NCI-H1694 treated with DMSO at 0.1 percent for 48 hours (cell line): ENCODE data around the gene LMOD1.
"Not testable (repeated sequence)": the region's sequence is repeated elsewhere in the genome, so short reads cannot be mapped to it uniquely, and the experiment has no call there.

ENCODE experiments used
- DNase-seq: peaks from one replicate; lab custom pipeline; 2025; lab: John Stamatoyannopoulos, UW

The LMOD1 gene

DNA sequence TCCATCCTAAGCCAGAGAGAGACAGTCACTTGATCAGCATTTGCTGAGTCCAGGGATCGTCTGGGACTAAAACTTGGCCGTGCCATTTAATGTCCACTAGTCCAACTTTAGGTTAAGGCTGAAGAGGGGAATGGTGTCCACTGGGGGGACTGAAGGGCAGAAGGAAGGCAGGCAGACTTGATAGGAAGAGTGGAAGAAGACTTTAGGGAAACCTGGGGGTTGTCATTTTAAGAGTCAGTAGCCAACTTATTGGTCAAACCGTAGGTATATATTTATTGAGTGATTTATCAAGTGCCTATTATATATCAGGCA is 1.3 kb upstream of the LMOD1 start:
- no peak for DNase-seq

DNA sequence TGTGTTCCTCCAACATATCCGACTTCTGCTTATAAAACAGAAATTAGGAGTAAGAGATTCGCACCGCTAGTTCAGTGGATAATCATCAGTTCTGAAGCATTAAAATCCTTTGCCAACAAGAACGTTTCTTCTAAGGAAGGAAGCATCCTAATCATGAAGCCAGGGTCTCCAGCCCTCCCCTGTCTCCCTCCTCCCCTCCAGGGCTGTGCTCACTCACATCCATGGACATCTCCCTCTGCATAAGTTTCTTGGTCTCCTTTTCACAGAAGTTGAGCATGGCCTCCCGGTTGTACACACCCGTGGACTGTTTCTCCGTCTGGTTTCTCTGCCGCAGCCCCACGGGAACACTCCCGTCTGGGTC is 505 bp downstream of the LMOD1 start:
- no peak for DNase-seq

DNA sequence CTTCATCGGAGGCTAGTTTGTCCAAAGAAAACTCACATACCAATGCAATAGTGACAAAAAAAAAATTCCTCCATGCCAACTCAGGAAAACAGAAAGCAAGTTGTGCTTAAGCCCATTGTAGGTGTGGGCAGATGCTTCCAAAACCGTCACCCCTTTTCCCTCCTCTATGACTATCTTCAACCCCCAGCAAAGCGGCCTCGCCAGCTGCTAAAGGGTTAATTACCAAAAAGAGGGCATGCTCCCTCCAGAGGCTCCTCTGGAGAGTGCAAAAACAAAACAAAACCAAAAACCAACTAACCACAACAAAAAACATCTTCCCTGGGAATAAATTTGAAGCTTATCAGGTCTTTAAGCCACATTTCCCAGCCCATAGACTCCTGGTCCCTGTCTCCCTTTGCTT is 1.2 kb downstream of the LMOD1 start:
- no peak for DNase-seq

DNA sequence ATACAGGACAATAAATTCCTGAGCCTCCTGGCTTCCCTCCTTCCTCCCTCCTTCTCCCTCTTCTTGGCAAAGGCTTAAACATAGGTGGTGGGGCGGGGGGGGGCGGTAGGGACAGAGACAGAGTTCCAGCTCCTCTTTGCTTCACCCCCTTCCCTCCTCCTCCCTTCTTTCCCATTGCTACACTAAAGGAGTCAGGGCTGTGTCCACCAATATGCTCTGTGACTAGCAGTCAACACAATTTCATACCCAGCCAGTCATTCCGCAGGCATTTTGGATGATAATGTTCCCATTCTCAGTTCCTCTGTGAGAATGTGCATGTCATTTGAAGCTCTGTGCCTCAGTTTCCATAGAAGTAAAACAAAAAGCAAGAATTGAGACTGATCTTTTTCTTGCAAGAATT is 1.7 kb downstream of the LMOD1 start:
- DNase-seq = no peak

DNA sequence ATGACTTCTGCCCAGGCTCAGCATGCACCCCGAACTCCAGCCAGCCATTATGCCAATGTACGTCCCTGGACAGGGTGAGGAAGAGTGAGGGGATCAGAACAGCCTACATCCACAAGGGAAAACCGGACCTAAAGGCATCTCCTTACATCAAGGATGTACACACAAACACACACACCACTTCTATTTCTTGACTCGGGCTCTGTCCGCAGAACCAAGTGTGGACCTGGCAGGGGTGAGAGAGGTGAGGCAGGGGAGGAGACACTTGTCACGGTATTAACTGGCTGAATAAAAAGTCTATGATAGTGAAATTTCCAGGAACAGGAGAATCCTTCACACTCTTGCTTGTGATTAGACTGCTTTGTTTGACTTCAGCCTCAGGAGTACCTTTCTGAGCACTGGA is 2.3 kb downstream of the LMOD1 start:
- DNase-seq = no peak

DNA sequence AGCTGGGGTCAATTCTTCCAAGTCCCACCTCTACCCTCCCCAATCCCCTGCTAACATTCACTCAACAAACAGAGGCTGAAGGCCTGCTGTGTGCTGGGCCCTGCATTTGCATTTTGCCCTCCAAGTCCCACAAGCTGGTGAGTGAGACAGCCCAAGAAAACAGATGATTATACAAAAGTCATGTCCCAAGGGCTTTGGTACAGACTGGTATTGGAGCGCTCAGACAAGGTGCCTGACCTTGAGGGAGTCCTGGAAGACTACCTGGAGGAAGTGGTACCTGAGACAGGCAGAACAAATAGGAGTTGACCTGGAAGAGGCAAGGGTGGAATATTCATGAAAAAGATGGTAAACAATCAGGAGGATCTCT is 4.2 kb downstream of the LMOD1 start:
- no peak for DNase-seq

GRCh38 chr1:201941420-201942128 is 4.8 kb downstream of the LMOD1 start:
- no peak for DNase-seq

DNA sequence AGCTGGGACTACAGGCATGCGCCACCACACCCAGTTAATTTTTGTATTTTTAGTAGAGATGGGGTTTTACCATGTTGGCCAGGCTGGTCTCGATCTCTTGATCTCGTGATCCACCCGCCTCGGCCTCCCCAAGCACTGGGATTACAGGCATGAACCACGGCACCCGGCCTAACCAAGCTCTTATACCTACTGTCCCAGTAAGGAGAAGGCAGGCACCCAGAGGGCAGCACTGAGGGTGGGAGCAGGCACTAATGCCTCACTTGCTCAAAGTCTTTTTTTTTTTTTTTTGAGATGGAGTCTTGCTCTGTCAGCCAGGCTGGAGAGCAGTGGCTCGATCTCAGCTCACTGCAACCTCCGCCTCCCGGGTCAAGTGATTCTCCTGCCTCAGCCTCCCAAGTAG is 6.0 kb downstream of the LMOD1 start:
- DNase-seq = not testable (repeated sequence)

GRCh38 chr1:201939574-201939973 is 6.8 kb downstream of the LMOD1 start:
- no peak for DNase-seq

- no peak for DNase-seq
Measured at GRCh38 chr1:201939148-201939547, 7.2 kb downstream of the LMOD1 start.

DNA sequence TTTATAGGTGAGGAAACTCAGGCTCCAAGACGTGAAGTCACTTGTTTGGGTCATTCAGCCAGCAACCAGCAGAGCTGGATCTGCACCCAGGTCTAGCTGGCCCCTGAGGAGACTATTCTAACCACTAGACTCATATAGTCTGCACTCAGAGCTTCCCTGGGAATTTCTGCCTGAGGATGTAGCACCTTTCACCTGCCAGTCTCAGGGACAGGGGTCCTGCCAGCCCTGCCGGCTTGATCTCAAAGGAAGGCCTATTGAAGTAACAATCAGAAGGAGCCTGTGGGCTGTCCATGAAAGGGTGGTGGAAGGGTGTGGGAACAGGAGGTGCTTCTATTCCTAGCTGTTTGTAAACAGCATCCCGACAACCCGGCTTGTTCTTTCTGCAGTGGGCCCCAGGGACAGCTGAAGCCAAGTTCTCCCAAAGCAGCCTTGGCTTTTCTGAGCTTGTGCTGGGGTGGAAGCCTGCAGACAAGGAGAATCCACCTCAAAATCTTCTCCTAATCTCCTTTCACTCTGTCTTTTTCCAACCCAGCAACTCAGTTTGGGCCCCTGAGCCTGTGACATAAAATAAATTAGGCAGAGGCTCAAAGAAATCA is 7.8 kb downstream of the LMOD1 start:
- no peak for DNase-seq

GRCh38 chr1:201937624-201938213 is 8.6 kb downstream of the LMOD1 start:
- no peak for DNase-seq

GRCh38 chr1:201933840-201934430 is 12.4 kb downstream of the LMOD1 start:
- DNase-seq = no peak

DNA sequence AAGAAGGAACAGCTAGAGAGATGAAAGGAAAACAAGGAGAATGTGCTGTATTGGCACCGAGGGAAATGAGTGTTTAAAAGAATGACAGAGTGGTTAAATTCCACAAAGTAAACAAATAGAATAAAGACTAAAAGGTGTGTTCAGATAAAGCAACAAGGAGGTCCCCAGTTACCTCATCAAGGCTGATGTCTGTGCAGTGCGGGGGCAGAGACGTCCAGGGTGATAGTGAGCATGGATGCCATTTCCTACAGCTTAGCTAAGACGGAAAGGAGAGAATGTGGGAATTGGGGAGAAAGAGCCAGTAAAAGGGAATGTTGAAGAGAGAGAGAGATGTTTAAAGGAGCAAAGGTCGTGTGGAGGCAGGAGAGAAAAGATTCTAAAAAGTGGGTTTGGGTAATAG is 15.5 kb downstream of the LMOD1 start:
- DNase-seq = no peak

- DNase-seq = no peak
Measured at GRCh38 chr1:201930137-201930536, 16.2 kb downstream of the LMOD1 start.

DNA sequence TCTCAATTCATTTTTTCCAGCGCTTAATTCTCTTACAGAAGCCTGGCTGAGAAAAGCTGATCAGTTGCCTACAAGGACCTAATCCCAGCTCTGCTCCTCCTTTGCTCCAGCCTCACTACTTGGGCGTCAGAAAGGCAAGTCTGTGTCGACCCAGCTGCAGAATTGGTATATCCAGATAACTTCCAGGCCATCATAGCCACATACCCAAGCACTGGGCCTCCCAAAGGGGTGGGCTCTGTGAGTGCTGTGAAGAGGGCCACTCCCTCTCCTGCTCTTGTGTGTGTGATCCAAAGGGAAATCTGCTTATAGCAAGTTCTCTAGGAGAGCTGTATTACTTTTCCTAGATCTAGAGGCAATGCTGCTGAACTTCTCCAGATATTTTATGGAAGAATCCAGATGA is 18.1 kb downstream of the LMOD1 start:
- DNase-seq = no peak

GRCh38 chr1:201925981-201926645 is 20.2 kb downstream of the LMOD1 start:
- peak; percentile 83 for DNase-seq

DNA sequence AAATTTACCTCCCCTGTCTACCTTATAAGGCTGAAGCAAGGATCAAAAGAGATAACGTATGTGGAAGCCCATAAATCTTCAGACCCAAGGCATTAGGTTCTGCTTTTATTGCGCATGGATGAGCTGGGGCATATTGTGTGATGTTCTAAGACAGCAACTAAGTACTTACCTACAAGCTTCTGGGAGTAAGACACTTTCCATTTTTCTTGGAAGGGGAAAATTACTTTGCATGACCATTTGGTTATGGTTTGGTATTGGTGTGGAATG is 21.1 kb downstream of the LMOD1 start:
- DNase-seq = no peak

GRCh38 chr1:201921952-201922558 is 24.3 kb downstream of the LMOD1 start:
- no peak for DNase-seq

DNA sequence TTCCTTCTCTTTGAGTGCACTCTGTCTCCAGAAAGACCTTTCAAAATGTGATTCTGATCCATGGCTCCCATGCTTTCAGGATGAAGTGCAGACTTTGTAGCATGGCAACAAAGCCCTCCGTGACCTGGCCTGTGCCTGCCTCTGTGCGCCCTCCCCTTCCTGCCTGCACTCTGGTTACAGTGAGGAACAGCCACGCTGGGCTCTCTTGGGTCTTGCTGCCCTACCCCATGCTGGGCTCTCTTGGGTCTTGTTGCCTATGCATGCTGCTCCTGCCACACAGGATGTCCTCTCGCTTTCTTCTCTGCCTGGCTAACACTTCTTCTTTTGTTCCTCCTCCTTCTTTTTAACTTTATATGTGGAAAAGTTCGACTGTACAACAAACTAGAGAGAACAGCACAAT is 28.0 kb downstream of the LMOD1 start:
- DNase-seq = no peak

DNA sequence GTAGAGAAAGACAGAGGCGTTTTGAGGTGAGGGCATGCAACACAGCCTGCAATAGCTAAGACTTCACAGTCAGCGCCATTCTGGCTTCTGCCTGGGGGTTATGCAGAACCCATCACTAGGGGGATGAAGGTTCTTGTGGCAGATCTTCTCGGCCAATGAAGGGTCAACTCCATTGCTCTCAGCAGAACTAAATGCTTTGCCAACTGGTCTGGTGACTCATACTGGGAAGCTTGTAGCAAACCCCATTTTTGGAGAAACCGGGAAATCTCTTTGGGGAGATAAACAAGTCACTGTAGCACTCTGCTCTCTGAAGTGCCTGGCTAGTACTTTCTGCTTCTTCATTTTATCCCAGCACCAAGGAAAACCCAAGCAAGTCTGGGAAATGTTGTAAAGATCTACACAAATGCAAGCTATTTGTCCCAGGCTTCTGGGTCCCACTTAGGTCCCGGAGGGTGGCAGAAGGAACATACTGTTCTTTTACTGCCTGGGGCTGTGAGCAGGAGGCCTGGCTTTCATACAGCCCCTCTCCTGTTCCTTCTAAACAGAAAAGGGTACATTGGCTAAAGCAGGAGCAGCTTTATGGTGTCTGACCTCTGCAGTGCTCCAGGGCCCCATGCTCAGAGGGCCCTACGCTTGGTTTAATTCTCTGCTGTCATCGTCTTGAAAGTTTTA is 28.9 kb downstream of the LMOD1 start:
- no peak for DNase-seq

- DNase-seq = no peak
Measured at GRCh38 chr1:201916649-201917249, 29.6 kb downstream of the LMOD1 start.
